SK-N-SH treated with all-trans-retinoic acid at 6 μM for 48 hours (cell line): ENCODE measurements around the gene ANKRD34B.

Experiments used
- ARNTL ChIP-seq: fragments of 450-650 bp; formaldehyde crosslinking; IDR thresholded peaks from 2 replicates; pipeline ENCODE4 v1.5.0; 2020; ENCODE audit warnings: low read depth, mild to moderate bottlenecking, moderate library complexity, borderline replicate concordance
- CREB5 ChIP-seq: fragments of 250-450 bp; sonication (Bioruptor Pico); IDR thresholded peaks from 2 replicates; pipeline ENCODE4 v1.5.1; 2020; ENCODE audit warnings: low read depth, mild to moderate bottlenecking, moderate library complexity
- CSDC2 ChIP-seq: fragments of 250-450 bp; sonication (Bioruptor Pico); IDR thresholded peaks from 2 replicates; pipeline ENCODE4 v1.5.0; 2020; ENCODE audit warnings: mild to moderate bottlenecking, moderate library complexity
- CSRNP3 ChIP-seq: fragments of 250-450 bp; sonication (Bioruptor Pico); IDR thresholded peaks from 2 replicates; pipeline ENCODE4 v1.5.1; 2021; ENCODE audit warnings: mild to moderate bottlenecking, moderate library complexity
- PATZ1 ChIP-seq: fragments of 250-450 bp; sonication (Bioruptor Pico); IDR thresholded peaks from 2 replicates; pipeline ENCODE4 v1.8.0; 2020; ENCODE audit warnings: mild to moderate bottlenecking, moderate library complexity, borderline replicate concordance
- POU6F1 ChIP-seq: fragments of 250-450 bp; sonication (Bioruptor Pico); IDR thresholded peaks from 2 replicates; pipeline ENCODE4 v1.8.0; 2021; ENCODE audit warnings: low read depth, mild to moderate bottlenecking, moderate library complexity, borderline replicate concordance
- PPARA ChIP-seq: fragments of 250-450 bp; sonication (Bioruptor Pico); IDR thresholded peaks from 2 replicates; pipeline ENCODE4 v1.5.0; 2020; ENCODE audit warnings: mild to moderate bottlenecking, borderline replicate concordance
- RARB ChIP-seq: fragments of 250-450 bp; sonication (Bioruptor Pico); IDR thresholded peaks from 2 replicates; pipeline ENCODE4 v1.8.0; 2021; ENCODE audit warnings: mild to moderate bottlenecking, moderate library complexity
- ZC3H10 ChIP-seq: fragments of 250-450 bp; sonication (Bioruptor Pico); IDR thresholded peaks from 2 replicates; pipeline ENCODE4 v1.5.1; 2021; ENCODE audit warnings: mild to moderate bottlenecking, moderate library complexity
- ZFP3 ChIP-seq: fragments of 250-450 bp; sonication (Bioruptor Pico); IDR thresholded peaks from 2 replicates; pipeline ENCODE4 v1.5.0; 2020; ENCODE audit warnings: mild to moderate bottlenecking, moderate library complexity
- ZFP30 ChIP-seq: fragments of 450-650 bp; formaldehyde crosslinking; IDR thresholded peaks from 2 replicates; pipeline ENCODE4 v1.5.0; 2022; ENCODE audit warnings: mild to moderate bottlenecking, moderate library complexity
- ZNF70 ChIP-seq: fragments of 450-650 bp; formaldehyde crosslinking; IDR thresholded peaks from 2 replicates; pipeline ENCODE4 v1.5.0; 2020; ENCODE audit warnings: mild to moderate bottlenecking, moderate library complexity

GRCh38 chr5:80592761-80593160 is 22.7 kb upstream of the ANKRD34B start:
- TF ChIP-seq RARB = no peak
- TF ChIP-seq ZNF70 (CRISPR knock-in tag) = no peak
- no peak for TF ChIP-seq CSRNP3 (CRISPR knock-in tag)
- TF ChIP-seq PPARA (CRISPR knock-in tag) = no peak
- TF ChIP-seq ZFP3 (CRISPR knock-in tag) = no peak
- no peak for TF ChIP-seq PATZ1 (CRISPR knock-in tag)
- TF ChIP-seq ZFP30 = no peak
- TF ChIP-seq ARNTL (CRISPR knock-in tag) = no peak
- no peak for TF ChIP-seq CREB5 (CRISPR knock-in tag)
- no peak for TF ChIP-seq POU6F1 (CRISPR knock-in tag)
- TF ChIP-seq ZC3H10 (CRISPR knock-in tag) = no peak
- TF ChIP-seq CSDC2 (CRISPR knock-in tag) = no peak
